RWPE1 (cell line): ENCODE measurements around the gene CHN2.

Experiments
- CTCF ChIA-PET: fragments of 350-600 bp; sonication (Branson Sonifier 250); formaldehyde crosslinking; extraction: SDS; loops from one replicate; lab custom pipeline; 2021; lab: Yijun Ruan, JAX
- POLR2A ChIA-PET: fragments of 400-600 bp; formaldehyde crosslinking; extraction: SDS; loops from one replicate; lab custom pipeline; 2020; ENCODE audit warnings: antibody characterized with exemption; ENCODE audit not compliant: low non-redundant PET; lab: Yijun Ruan, JAX
- DNase-seq: peaks from one replicate; pipeline ENCODE4 v3.0.0; 2012; ENCODE audit warnings: low spot score
- H3K27ac ChIP-seq: fragments of 450-650 bp; 2 replicates; pipeline ENCODE4 v1.5.1; 2017
- CTCF ChIP-seq: fragments of 450-650 bp; conservative IDR thresholded peaks from 2 replicates; pipeline ENCODE4 v1.5.1; 2017; ENCODE audit warnings: low read depth, mild to moderate bottlenecking

The CHN2 gene

DNA sequence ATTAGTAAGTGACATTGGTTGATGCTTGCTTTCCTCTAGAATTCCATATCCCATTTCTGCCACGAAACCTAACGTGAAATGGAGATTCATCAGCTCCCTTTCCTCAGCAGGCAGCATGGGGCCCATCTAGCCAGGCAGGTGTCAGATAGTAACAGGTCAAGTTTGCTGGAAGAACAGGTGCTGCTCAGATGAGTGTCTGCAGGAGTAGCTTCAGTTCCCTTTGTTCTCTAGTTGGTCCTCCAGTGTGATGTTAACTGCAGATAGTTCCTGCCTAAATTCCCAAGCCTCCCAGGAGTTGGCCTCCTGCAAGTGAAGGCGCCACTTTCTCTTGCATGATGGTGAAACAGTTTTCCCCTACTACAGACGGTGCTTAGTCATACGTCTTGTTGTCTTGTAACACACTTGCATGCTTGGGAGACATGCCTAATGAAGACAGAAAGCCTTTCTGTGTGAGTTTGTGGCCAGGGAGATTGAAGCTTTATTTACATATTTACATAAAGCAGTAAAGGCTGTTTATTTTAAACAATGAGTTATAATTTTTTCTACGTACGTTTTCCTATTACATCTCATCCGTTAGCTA, 175.4 kb downstream of the CHN2 start:
- no peak for TF ChIP-seq CTCF
- H3K27ac ChIP-seq = no peak overlapping the region
- no peak for DNase-seq
- ChIA-PET POLR2A (no interaction called here), CTCF (no interaction called here)

- ChIA-PET POLR2A (no interaction called here), CTCF (no interaction called here)
- TF ChIP-seq CTCF = no peak
- no peak overlapping the region for H3K27ac ChIP-seq
- DNase-seq = peak; percentile 53
Observed at GRCh38 chr7:29370531-29371314, 176.1 kb downstream of the CHN2 start.

DNA sequence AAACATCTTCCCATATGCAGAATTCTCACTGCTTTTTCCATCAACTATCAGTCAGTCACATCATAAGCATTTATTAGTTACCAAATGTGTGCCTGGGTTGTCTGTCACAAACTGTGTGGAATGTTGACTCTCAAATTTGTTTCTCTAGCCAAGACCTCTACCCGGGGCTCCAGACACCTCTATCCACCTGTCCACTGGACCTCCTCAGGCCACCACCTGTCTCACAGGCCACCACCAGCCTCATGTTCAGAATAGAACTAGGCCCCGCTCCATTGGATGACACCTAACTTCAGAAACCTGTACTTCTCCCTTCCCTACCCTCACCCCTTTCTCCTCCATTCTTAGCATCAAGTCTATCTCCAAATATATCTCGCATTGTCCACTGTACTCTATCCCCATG, 176.9 kb downstream of the CHN2 start:
- ChIA-PET POLR2A (no interaction called here), CTCF (no interaction called here)
- no peak for DNase-seq
- no peak overlapping the region for H3K27ac ChIP-seq
- no peak for TF ChIP-seq CTCF

DNA sequence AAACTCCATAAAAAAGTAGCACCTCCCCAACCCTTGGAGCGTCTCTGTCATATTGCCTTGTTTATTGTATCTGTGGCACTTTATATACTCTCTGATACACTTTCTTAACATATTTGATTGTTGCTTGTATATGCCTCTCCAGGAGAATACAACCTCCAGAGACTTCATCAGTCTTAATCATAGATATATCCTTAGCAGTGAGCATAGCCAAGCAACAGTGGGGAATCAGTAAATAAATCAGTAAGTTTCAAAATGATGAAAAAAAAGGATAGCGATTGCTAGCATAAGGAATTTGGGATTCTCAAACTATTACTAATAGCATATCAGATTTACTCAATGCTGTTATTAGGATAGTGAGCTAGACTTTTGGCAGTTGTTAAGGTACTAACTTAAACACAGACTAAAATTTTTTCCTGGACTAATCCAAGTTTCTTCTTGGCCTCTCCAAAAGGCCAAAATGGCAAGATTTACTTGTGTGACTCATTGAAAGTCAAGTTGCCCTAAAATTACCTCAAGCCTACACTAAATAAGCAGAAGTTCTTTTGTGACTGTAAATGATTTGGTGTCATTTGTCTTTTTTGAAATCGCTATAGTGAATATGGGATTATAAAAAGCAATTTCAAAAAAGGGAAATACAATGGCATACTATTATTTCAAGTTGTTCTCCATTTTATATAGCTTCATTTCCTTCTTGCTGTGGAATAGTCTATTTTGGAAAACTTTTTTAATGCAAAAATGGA, 177.9 kb downstream of the CHN2 start:
- POLR2A ChIA-PET = no interaction called here
- no peak for DNase-seq
- TF ChIP-seq CTCF = no peak
- CTCF ChIA-PET = no interaction called here
- no peak overlapping the region for H3K27ac ChIP-seq

DNA sequence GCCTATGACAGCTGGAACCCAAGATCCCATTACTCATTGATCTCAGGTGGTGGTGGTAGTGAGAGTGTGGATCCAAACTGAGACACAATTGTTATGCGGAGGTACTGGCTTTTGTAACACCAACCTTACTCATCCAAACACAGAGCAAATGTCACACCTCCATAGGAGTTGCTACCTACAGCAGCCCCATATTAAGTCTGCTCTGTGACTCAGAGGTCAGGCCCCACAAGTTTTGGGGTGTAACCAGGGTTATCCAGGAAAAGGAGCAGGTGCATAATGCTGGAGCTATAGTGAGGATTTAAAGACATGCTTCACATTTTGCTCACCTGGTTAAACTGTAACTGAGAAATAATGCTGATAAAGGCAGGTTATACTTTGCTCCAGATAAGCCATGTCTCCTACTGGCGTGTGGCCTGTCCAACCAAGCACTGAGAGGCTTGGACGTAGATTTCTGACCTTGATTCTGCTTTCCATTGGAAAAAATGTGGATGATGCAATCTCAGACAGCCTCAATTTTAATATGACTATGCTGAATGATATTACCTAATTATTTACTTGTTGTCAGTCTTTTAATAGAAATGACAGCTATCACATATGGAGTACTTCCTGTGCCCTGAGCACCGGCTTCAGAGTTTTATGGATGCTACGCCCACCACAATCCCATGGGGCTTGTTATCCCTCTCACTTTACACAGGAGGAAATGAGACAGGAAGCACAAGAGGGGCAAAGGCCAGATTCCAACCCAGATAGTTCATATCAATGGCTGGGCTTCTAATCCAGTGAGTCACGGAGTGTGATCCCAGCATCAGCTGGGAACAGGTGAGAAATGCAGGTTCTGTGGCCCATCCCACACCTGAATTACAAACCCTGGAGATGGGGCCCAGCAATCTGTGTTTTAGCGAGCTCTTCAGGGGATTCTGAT, 181.3 kb downstream of the CHN2 start:
- no peak overlapping the region for H3K27ac ChIP-seq
- ChIA-PET CTCF (no interaction called here), POLR2A (no interaction called here)
- TF ChIP-seq CTCF = no peak
- DNase-seq = peak; percentile 34

DNA sequence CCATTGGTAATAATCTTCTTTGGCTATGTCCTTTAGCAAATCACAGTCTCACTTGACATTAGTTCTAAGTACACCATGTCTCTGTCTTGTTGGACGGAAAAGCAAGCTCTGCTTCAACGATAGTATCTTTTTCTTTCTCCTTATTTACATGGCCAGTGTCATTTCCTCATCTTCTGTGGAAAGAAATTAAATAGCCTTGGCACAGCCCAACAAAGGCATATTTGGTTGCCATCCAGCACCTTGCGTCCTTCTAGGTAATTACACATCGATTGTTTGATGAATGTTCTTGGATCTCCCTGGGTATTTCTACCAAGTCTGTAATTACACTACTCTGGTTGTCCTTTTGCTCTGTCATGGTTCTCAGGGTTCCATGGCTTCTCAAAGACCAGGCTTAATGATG, 183.1 kb downstream of the CHN2 start:
- ChIA-PET POLR2A (no interaction called here), CTCF (interaction anchor here (0.7 kb wide), 1 partner anchor 12 kb away, joined by 4 read pairs; no protein-coding TSS in a partner anchor)
- no peak overlapping the region for H3K27ac ChIP-seq
- TF ChIP-seq CTCF = no peak
- no peak for DNase-seq
